HEK293T (cell line): ENCODE results near the gene F8.

Experiments used
- BHLHE40 ChIP-seq: fragments of 450-650 bp; IDR thresholded peaks from 2 replicates; pipeline ENCODE4 v1.6.1; 2016; ENCODE audit warnings: mild to moderate bottlenecking, moderate library complexity, borderline replicate concordance
- ELF4 ChIP-seq: fragments of 450-650 bp; IDR thresholded peaks from 2 replicates; pipeline ENCODE4 v1.6.1; 2017; ENCODE audit warnings: antibody characterized with exemption
- FOXA1 ChIP-seq: fragments of 450-650 bp; IDR thresholded peaks from 2 replicates; pipeline ENCODE4 v1.6.1; 2016; ENCODE audit warnings: mild to moderate bottlenecking
- FOXM1 ChIP-seq: fragments of 450-650 bp; IDR thresholded peaks from 2 replicates; pipeline ENCODE4 v1.6.1; 2017; ENCODE audit warnings: mild to moderate bottlenecking, borderline replicate concordance
- NFRKB ChIP-seq: fragments of 450-650 bp; IDR thresholded peaks from 2 replicates; pipeline ENCODE4 v1.6.1; 2016; ENCODE audit warnings: mild to moderate bottlenecking, moderate library complexity
- PKNOX1 ChIP-seq: fragments of 450-650 bp; IDR thresholded peaks from 2 replicates; pipeline ENCODE4 v1.6.1; 2016
- SP1 ChIP-seq: fragments of 450-650 bp; IDR thresholded peaks from 2 replicates; pipeline ENCODE4 v1.6.1; 2017
- SUZ12 ChIP-seq: fragments of 450-650 bp; IDR thresholded peaks from 2 replicates; pipeline ENCODE4 v1.6.1; 2016; ENCODE audit warnings: mild to moderate bottlenecking

GRCh38 chrX:154827194-154828015 lies 195.1 kb downstream of the F8 start:
- TF ChIP-seq BHLHE40 (no peak), FOXM1 (no peak), ELF4 (no peak), PKNOX1 (no peak), NFRKB (no peak), FOXA1 (no peak), SUZ12 (no peak), SP1 (no peak)
